Parathyroid adenoma (tissue), 2 donors: ENCODE measurements around the gene METTL21C.

Source experiments
- H2AFZ ChIP-seq: fragments of 300-600 bp; sonication (generic); one replicate; pipeline ENCODE4 v1.7.0; 2017; ENCODE audit warnings: antibody characterized with exemption, mild to moderate bottlenecking
- H3K27ac ChIP-seq: fragments of 300-600 bp; sonication (generic); one replicate; pipeline ENCODE4 v1.7.0; 2017
- H3K27me3 ChIP-seq: fragments of 300-600 bp; sonication (generic); one replicate; pipeline ENCODE4 v1.7.0; 2017; ENCODE audit warnings: low read length; ENCODE audit not compliant: control insufficient read depth, insufficient read depth
- H3K36me3 ChIP-seq: fragments of 300-600 bp; sonication (generic); one replicate; pipeline ENCODE4 v1.7.0; 2017; ENCODE audit warnings: low read length; ENCODE audit not compliant: control insufficient read depth, insufficient read depth
- H3K4me1 ChIP-seq: fragments of 300-600 bp; sonication (generic); one replicate; pipeline ENCODE4 v1.7.0; 2017; ENCODE audit warnings: control low read depth
- H3K4me2 ChIP-seq: fragments of 300-600 bp; sonication (generic); one replicate; pipeline ENCODE4 v1.7.0; 2017; ENCODE audit warnings: low read length
- H3K4me3 ChIP-seq: fragments of 300-600 bp; sonication (generic); one replicate; pipeline ENCODE4 v1.7.0; 2017; ENCODE audit warnings: low read depth, low read length
- H3K79me2 ChIP-seq: fragments of 300-600 bp; sonication (generic); one replicate; pipeline ENCODE4 v1.7.0; 2017; ENCODE audit warnings: control low read depth
- H3K9ac ChIP-seq: fragments of 300-600 bp; sonication (generic); one replicate; pipeline ENCODE4 v1.7.0; 2017; ENCODE audit warnings: mild to moderate bottlenecking
- H3K9me3 ChIP-seq: fragments of 300-600 bp; sonication (generic); one replicate; pipeline ENCODE4 v1.7.0; 2017; ENCODE audit warnings: low read length; ENCODE audit not compliant: control insufficient read depth
- CTCF ChIP-seq: fragments of 300-600 bp; sonication (generic); IDR thresholded peaks from one replicate; pipeline ENCODE4 v1.7.0; 2017; ENCODE audit warnings: antibody characterized with exemption, mild to moderate bottlenecking
- donor health status: primary hyperparathyroidism.

METTL21C gene

GRCh38 chr13:102687520-102687919, 7.3 kb downstream of the METTL21C start:
- H3K27me3 ChIP-seq = peaks cover 4% of the 10 kb centered on the region
- H2AFZ ChIP-seq = no peak overlapping the region
- no peak overlapping the region for H3K4me2 ChIP-seq
- no peak overlapping the region for H3K9ac ChIP-seq
- H3K4me3 ChIP-seq = no peak overlapping the region
- no peaks in the 10 kb centered on the region for H3K79me2 ChIP-seq
- TF ChIP-seq CTCF = no peak
- no peaks in the 10 kb centered on the region for H3K9me3 ChIP-seq
- no peak overlapping the region for H3K27ac ChIP-seq
- H3K4me1 ChIP-seq = no peaks in the 10 kb centered on the region
- no peaks in the 10 kb centered on the region for H3K36me3 ChIP-seq

- Histone ChIP-seq H3K27ac (no peak overlapping the region), H3K4me3 (no peak overlapping the region), H3K36me3 (no peaks in the 10 kb centered on the region), H3K4me1 (no peaks in the 10 kb centered on the region), H3K9me3 (no peaks in the 10 kb centered on the region), H2AFZ (no peak overlapping the region), H3K79me2 (no peaks in the 10 kb centered on the region), H3K4me2 (no peak overlapping the region), H3K27me3 (peaks cover 4% of the 10 kb centered on the region), H3K9ac (no peak overlapping the region)
- TF ChIP-seq CTCF = no peak
Observed at GRCh38 chr13:102686024-102686423, 8.8 kb downstream of the METTL21C start.

- Histone ChIP-seq H3K4me2 (no peak overlapping the region), H3K4me3 (no peak overlapping the region), H3K79me2 (no peaks in the 10 kb centered on the region), H3K27me3 (no peaks in the 10 kb centered on the region), H3K4me1 (no peaks in the 10 kb centered on the region), H2AFZ (no peak overlapping the region), H3K9ac (no peak overlapping the region), H3K36me3 (no peaks in the 10 kb centered on the region), H3K27ac (no peak overlapping the region), H3K9me3 (no peaks in the 10 kb centered on the region)
- no peak for TF ChIP-seq CTCF
Observed at GRCh38 chr13:102683637-102684036, 11.2 kb downstream of the METTL21C start.

GRCh38 chr13:102682727-102683126, 12.1 kb downstream of the METTL21C start:
- H3K9ac ChIP-seq = no peak overlapping the region
- H3K4me1 ChIP-seq = no peaks in the 10 kb centered on the region
- H3K36me3 ChIP-seq = no peaks in the 10 kb centered on the region
- H3K4me2 ChIP-seq = no peak overlapping the region
- TF ChIP-seq CTCF = no peak
- H3K79me2 ChIP-seq = no peaks in the 10 kb centered on the region
- no peak overlapping the region for H2AFZ ChIP-seq
- H3K27ac ChIP-seq = no peak overlapping the region
- H3K4me3 ChIP-seq = no peak overlapping the region
- no peaks in the 10 kb centered on the region for H3K27me3 ChIP-seq
- H3K9me3 ChIP-seq = no peaks in the 10 kb centered on the region

- no peak overlapping the region for H3K27ac ChIP-seq
- H3K36me3 ChIP-seq = no peaks in the 10 kb centered on the region
Observed at GRCh38 chr13:102682211-102682610, 12.6 kb downstream of the METTL21C start.

More at GRCh38 chr13:102682211-102682610, 12.6 kb downstream of the METTL21C start:
- no peak overlapping the region for H3K9ac ChIP-seq
- no peaks in the 10 kb centered on the region for H3K27me3 ChIP-seq
- H2AFZ ChIP-seq = no peak overlapping the region
- no peaks in the 10 kb centered on the region for H3K4me1 ChIP-seq
- no peak overlapping the region for H3K4me3 ChIP-seq
- no peaks in the 10 kb centered on the region for H3K9me3 ChIP-seq
- no peak overlapping the region for H3K4me2 ChIP-seq
- no peaks in the 10 kb centered on the region for H3K79me2 ChIP-seq
- TF ChIP-seq CTCF = no peak
